RCC 7860 (cell line): ENCODE measurements around the gene DTNB.

Source experiments
- DNase-seq: peaks from one replicate; pipeline ENCODE4 v3.0.0-alpha.2; 2015; ENCODE audit warnings: low spot score
- FAIRE-seq: peaks from 2 replicates; lab custom pipeline; 2012; peaks lifted over from hg19 to GRCh38; lab: Jason Lieb, UNC

Gene DTNB

DNA sequence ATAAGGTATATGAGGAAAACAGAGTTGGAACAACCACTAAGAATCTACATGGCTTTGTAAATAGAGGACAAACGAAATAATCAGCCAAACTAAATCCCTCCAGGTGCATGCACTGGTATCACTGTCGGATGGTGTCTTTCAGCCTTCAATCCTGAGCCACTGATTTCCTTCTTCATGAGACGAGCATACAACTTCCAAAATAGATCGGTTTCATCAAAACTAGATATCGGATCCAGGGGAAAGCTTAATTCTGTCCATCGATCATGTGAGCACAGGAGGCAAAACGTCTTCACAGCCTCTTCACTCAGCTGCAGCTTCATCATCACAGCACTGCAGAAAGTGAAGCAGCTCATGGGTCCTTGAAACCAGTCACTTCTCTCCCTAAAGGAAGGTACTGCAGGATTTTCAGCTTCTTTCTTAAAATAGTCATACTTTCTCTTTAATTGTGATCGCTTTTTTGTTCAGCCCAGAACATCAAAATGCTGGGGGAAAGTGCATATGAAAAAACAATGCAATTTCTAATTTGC, 80.5 kb downstream of the DTNB start:
- no peak for FAIRE-seq
- DNase-seq, result no peak

DNA sequence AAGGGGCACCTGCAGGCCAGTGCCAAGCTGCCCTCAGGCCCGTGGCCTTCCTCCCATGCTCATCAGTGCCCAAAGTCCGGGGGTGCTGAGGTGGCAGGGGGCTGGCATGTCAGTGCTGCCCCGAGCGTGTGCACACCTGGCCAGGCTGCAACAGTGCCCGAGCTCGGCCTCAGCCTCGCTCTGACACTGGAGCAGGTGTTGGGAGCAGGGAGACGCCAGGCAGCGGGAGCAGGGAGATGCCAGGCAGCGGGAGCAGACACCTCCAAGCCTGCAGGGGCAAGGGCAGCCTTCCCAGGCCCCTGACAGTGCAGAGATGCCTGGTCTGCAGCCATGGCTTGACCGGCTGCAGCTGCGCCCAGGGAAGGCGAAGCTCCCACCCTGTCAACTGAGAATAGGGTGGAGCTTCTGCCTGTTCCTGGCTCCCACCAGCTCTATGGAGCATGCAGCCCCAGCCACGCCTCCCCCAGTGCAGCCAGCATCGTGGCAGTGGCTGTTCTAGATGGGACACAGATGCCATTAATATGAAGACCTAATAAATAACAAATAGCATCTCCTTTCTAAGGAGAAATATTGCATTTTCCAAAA, 82.4 kb downstream of the DTNB start:
- no peak for DNase-seq
- FAIRE-seq, result no peak

DNA sequence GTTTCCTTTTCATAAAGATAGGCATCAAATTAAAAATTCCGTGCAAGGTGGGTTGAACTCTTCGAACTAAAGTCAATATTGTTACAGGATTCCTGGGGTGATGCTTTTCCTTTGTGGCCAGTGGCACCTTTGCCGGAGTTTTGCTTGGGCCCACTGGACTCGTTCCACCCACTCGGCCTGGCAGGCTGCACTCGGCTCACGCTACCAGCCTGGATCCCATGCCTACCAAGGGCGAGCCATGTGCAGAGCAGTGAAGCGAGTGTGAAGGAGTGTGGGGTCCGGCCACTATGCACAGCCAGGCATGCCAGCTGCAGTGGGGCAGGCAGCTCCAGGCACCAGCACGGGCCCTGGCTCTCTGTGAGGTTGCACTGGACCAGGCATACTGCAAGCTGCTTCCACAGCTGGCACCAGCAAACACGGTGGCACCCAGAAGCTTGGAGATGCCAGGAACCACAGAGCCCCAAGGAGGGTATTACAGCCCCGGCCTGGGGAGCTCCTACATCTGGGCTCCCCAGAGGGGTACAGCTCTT, 83.6 kb downstream of the DTNB start:
- no peak for FAIRE-seq
- no peak for DNase-seq

DNA sequence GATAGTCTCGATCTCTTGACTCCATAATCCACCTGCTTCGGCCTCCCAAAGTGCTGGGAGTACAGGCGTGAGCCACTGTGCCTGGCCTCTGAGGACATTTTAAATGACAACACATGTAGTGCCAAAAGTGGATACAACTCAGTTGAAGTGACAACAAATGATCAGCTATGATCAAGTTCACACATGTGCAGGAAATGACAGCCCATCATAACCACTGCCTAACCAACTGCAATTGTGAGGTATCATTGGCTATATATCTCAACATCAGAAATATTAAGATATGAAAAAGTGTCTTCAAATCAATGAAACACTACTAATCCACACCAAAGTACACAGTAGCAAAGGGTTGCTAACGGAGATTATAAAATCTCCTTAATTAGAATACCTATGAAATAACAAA, 84.8 kb downstream of the DTNB start:
- DNase-seq (no peak), FAIRE-seq (no peak)

DNA sequence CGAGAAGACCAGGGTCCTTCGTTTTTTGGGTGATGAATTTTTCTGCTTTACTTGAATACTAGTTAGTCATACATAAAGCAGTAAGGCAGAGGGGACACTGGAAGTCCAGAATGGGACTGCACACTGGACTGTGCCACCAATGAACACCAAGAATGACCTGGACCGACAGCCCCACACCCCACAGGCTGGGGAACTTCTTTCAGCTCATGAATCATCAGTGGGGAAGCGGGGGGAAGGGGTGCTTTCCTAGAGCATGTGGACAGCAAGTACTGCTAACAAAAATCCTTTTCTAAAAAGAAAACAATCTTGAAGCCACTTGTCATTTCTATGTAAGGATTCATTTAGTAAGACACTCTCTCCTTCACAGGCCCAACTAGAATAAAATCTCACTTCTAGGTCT, 86.0 kb downstream of the DTNB start:
- no peak for FAIRE-seq
- no peak for DNase-seq

DNA sequence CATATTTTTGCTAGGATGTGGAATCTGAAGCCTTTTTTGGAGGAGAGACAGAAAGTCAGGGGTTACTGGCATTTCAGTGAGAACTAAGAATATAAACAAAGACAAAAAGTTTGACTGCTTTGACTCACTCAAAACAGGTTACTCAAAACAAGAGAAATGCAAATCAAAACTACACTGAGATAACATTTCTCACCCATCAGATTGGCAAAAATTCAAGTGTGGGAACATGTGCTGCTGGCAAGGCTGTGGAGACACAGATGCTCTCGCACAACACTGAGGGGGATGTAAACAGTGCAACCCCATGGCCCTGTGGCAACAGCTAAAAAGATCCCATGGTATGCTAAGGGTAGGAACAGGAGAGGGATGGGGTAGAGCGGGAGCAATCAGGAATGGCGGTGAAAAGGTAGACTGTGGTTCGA, 86.6 kb downstream of the DTNB start:
- DNase-seq (no peak), FAIRE-seq (no peak)

DNA sequence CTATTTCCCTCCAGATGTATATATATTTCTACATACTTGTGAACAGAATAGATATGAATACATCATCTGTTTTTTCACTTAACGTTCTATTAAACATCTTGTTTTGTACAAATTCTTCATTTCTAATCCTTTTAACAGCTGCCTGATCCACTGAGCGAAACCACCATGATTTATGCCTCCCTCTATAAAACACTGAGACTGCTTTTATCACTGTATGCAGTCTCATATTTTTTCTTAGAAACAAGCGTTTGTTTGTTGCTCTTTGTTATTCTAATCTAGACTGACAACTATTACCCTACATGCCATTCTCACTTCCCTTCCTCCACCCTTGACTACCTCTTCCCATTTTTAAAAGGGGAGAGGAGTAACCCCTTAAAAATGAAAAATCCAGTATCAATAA, 88.2 kb downstream of the DTNB start:
- FAIRE-seq, result no peak

DNA sequence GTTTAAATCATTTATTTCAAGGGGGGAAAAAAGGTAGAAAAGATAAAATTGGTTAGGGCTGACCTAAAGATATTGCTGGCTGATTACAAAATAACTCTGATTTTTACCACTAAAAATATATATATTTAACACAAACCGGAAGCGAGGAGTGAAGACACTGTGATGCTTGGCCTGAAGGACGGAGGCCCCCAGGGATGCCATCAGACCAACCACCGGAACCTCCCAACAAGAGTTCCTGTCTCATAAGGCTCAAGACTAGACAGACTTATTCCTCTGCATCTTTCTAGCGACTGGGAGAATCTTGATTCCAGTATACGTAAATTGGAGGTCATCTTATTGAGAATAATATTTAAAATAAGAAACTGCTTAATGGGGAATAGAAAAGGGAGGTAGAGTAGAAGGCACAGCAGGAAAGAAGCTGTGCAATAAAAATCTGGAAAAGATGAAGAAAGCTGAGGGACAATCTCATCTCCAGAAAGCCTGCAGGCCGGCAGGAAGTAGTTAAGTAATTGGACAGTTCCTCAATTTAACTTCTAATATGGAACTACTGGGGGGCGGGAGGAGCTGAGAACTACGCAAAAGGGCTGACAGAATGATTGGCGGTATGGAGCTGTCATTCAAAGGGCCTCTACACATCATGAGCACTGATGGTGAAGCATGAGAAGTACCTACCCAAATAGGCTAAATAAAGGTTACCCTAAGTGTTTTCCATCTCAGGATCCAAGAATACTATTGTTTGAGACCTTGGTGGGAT, 91.1 kb downstream of the DTNB start:
- FAIRE-seq, result no peak
- DNase-seq, result no peak

More for the DNA sequence above, 88.2 kb downstream of the DTNB start:
- DNase-seq, result no peak

DNA sequence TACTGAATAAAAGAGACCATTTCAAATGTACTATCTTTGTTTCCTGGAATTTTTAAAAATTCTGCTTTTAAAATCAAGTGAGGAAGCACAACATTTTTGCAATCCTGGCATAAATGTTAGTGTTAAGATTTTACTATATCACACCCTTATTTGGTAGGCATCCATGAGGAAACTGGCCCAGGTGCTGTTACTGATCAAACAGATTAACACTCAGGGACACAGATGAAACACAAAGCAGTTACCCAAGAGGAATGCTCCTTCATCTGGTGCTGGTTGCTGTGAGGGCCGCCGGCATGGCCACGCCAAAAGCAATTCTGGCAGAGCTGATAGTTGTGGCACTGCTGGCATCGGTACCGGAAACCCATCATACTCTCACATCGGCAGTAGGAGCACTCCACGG, 96.8 kb downstream of the DTNB start:
- FAIRE-seq (no peak), DNase-seq (no peak)

DNA sequence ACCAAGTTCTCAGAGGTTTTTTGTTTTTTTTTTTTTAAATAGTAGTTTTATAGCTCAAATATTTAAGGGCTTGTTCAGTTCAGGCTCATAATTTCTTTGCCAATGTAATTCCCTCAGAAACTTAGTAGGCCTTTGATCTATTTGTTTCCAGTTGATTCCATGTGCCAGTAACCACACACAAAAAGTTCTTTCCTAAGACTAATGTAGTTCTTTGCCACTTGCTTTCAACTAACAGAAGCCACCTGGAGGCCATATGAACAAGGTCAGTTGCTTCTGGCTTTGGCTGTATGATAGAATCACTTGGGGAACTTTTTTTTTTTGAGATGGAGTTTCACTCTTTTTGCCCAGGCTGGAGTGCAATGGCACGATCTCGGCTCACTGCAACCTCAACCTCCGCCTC, 100.7 kb downstream of the DTNB start:
- no peak for DNase-seq
- no peak for FAIRE-seq

DNA sequence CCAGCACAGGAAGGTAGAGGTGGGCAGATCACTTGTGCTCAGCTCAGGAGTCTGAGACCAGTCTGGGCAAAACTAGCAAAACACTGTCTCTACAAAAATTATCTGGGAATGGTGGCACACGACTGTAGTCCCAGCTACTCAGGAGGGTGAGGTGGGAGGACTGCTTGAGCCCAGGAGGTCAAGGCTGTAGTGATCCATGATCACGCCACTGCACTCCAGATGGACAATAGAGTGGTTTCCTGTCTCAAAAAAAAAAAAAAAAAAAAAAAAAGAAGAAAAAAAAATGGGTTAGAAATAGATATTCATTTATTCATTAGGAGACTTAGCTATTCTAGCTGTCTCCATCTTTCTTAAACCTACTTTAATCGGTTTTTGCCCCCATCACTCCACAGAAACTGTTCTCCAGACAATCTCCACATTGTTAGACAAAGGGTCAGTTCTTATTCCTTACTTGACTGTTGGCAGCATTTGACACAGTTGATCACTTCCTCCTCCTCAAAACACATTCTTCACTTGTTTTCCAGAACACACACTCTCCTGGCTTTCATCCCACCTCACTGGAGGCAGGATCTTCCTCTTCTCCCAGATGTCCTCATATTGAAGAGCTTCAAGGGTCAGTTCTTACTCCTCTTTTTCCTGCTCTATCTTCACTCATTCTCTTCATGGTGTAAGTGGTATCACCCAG, 103.1 kb downstream of the DTNB start:
- DNase-seq, result no peak

DNA sequence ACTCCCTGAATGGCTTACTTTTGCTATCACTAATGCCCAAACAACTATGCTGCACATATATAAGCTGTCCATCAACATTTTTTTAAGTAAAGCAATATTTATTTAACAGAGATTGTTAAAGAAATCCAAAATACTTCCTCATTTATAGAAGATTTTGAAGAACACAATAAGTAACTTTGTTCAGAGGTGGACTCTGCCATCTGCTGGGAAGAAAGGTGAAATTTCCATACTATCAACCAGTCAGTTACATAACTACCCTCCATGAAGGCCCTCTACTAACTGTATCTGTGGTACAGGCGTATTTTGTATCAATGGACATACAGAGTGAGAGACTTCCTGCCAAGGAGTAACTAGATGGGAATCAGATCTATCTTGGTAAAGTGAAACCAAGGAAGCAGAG, 106.0 kb downstream of the DTNB start:
- FAIRE-seq, result peak; percentile 32
- DNase-seq, result peak; percentile 21

More for the DNA sequence above, 103.1 kb downstream of the DTNB start:
- FAIRE-seq, result no peak

DNA sequence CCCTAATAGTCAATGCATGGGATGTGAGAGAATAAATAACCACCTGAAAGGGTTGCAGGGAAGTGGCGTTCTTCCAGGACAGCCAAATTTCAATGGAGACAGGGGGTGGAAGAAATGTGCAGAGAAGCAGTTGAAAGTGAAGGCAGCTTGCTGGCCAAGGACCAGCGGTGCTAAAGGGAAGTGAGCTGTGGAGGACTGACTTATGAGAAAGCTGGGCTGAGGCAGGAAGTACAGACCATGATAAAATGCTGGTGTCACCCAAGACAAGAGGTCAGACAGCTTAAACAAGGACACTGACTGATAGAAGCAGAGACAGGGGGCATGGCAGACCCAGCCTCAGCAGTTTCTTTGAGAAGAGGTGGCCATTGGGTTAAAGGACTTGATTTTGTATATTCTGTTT, 106.7 kb downstream of the DTNB start:
- no peak for DNase-seq
- no peak for FAIRE-seq

DNA sequence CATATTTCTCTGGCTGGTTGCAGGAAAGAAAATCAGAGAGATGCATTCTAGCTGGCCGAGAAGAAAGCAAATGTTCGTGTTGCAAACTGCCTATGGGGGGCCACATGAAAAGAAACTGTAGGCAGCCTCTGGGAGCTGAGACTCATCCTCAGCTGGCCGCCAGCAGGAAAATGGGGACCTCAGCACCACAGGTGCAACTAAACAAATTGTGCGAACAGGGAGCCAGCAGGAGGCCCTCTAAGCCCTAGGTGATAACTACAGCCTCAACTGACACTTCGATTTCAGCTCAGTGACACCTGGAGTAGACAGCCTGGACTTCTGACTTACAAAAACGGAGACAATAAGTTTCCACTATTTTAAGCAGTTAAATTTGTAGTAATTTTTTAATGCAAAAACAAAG, 107.3 kb downstream of the DTNB start:
- FAIRE-seq (no peak), DNase-seq (no peak)

DNA sequence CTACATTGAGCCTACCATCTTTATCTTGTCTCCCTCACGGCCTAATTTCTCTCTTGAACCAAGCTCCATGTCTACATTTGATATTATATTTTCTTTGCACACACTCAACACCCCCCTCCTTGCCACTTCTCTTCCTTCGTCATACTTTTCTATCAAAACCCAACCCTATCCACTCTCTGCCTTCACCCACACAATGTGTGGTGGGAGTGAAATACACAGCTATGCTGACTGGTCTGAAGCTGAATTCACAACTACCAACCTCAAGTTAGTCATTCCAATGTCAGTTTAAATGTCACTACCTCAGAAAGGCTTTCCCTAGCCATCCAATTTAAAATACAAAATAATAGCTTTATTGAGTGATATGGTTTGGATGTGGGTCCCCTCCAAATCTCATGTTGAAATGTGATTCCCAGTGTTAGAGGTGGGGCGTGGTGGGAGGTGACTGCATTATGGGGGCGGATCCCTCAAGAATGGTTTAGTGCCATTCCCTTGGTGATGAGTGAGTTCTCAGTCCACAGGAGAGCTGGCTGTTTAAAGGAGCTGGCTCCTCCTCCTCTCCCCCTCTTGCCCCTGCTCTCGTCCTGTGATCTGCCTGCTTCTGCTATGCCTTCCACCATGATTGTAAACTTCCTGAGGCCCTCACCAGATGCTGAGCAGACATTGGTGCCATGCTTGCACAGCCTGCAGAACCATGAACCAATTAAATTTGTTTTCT, 112.1 kb downstream of the DTNB start:
- FAIRE-seq (no peak), DNase-seq (no peak)

DNA sequence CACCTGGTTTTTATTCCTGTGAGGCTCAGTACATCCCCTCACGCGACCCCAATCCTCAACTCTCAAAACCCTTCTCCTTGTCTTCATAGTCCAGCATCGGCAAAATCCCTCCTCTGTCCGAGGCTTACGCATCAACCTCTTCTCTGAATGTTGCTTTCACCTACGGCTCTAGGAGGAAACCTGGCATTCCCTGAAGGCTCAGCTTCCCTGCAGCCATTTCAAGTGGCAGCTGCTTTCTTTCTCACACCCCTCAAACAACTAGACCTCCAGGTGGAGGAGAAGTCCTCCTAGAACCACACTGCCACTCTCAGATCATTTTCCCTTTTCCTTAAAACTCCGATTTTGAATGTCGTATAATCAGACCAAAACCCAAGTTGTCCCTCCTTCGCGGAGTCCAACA, 114.2 kb downstream of the DTNB start:
- DNase-seq (no peak), FAIRE-seq (no peak)

DNA sequence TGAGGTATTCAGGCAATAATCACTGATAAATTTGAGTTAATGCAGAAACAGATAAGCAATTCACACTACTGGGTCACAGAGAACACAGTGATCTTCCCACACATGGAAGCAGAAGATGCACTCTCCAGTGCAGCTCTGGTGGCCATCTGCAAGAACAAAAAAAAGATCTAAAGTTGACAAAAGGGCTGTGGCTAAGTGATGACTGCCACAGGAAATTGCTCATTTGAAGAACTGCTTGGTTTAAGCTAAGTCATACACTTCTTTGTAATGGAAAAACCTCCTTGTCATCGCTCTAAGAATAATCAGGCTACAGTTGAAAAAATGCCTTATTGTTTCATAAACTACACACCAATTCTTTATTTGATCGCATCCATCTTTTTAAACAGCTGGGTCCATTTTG, 115.1 kb downstream of the DTNB start:
- DNase-seq (peak; percentile 42), FAIRE-seq (peak; percentile 21)

DNA sequence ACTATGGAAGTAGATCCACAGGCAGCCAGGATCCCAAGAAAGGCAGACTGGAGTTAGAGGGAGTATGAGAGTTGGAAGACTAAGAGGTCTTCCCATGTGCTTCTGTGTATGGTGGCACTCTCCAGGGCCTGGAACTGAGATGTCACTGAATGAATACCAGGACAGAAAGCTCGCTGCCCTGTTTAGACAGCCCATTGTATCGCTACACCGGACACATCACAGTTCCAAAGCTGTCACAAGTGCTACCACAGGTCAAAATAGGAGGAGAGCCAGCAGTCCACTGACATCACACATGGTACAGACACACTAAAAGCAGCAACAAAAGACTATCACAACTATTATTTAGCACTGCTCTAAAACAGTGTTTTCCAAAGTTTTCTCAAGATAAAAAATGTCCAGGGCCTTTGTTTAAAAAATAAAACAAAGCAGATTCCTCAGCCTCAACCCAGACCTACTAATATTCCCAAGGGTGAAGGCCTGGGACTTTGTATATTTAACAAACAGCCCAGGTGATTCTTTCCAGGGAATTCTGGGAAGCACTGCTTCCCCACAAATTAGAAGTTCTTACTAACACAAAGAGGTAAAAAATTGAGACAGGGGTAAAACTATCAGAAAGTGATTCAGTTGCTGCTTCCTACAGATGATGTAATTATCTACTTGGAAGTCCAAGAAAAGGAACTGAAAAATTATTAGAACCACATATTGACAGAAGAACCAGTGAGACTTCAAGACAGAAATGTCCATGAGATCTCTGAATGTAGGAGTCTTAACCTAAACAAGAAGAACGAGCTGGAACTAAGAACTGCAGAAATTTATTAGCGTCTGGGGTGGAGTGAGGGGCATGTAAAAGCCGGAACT, 116.0 kb downstream of the DTNB start:
- FAIRE-seq, result no peak
- no peak for DNase-seq

DNA sequence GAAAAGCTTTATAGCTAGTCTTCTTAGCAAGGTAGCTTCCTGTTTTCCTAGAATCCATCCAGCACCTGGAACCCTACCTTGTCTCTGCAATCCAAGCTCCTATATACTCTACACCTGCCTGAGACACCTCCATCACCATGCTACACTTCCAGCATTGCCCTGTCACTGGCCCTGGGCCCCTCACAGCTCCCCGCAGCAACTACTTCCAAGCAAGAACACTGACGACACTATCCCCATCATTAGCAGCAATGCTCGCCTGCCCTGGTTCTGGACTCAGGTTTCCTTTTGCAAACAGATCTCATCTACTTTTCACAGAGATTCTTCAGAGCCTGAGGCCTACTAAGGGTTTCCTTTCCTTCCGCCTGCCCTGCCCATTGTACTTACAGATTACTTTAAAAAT, 121.1 kb downstream of the DTNB start:
- no peak for FAIRE-seq
- DNase-seq, result no peak

DNA sequence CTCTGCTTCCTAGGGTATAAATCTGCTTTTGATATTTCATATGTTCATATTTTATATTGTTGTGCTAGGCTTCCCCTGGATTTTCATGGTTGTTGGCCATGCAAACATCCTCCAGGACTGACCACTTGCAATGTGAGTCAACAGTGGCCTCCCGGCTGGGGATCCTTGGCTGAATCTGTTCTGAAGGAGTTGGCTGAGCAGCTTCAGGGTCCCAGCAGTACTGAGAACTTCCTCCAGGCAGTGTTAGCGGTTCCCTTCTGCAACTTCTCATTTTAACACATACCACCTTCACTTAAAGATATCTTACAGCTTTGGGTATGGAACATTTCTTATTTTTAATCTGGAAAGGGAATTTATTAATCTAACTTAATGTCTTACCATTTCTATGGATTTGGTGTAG, 122.1 kb downstream of the DTNB start:
- FAIRE-seq (no peak), DNase-seq (no peak)
